ENCODE data around the gene TSPAN9.

DNA sequence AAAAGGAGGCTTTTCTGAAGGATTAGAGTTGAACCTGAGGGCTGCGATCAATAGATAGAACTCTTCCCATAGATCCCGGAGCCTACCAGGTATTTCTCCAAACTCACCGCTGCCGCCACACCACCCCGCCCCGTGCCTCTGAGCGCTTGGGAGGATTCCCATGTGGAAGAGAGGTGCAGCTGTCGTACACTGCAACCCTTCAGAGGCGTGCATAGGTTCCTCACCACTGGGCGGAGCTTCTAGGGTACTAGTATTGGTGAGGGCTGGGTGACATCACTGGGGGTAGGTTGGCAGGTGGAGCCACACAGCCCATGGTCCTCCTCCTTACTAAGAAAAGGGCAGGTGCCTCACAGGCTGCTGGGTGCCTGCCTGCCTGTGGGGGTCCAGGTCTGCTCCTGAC lies 127.0 kb downstream of the TSPAN9 start:
- TF ChIP-seq EZH2phosphoT487 (conservative IDR thresholded peaks at IDR 0.05; ENCODE audit: low read length), result no peak
- TF ChIP-seq, protein P1, sequence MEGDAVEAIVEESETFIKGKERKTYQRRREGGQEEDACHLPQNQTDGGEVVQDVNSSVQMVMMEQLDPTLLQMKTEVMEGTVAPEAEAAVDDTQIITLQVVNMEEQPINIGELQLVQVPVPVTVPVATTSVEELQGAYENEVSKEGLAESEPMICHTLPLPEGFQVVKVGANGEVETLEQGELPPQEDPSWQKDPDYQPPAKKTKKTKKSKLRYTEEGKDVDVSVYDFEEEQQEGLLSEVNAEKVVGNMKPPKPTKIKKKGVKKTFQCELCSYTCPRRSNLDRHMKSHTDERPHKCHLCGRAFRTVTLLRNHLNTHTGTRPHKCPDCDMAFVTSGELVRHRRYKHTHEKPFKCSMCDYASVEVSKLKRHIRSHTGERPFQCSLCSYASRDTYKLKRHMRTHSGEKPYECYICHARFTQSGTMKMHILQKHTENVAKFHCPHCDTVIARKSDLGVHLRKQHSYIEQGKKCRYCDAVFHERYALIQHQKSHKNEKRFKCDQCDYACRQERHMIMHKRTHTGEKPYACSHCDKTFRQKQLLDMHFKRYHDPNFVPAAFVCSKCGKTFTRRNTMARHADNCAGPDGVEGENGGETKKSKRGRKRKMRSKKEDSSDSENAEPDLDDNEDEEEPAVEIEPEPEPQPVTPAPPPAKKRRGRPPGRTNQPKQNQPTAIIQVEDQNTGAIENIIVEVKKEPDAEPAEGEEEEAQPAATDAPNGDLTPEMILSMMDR (IDR thresholded peaks at IDR 0.05; ENCODE audit: insufficient read depth, low read length, poor library complexity, severe bottlenecking), result no peak

All from SU-DHL-6 (cell line).